Right atrium auricular region (tissue), 2 donors: ENCODE measurements around the gene PES1. TPM values are rescaled to one million over a fixed set of nuclear protein-coding genes. Genes with fewer than 3 reads are reported as not detected.
"Not testable (repeated sequence)": the region's sequence is repeated elsewhere in the genome, so short reads cannot be mapped to it uniquely, and the experiment has no call there.

ENCODE experiments used
- DNase-seq: peaks from one replicate; pipeline ENCODE4 v3.0.0-alpha.2; 2019; ENCODE audit warnings: low spot score
- H3K27ac ChIP-seq, 2 donors: fragments of 200-600 bp; sonication (generic); 1 replicate in 1 of 2; 2 replicates in 1 of 2; pipeline ENCODE4 v1.5.1; 2016 to 2019
- H3K27me3 ChIP-seq, 2 donors: fragments of 200-600 bp; sonication (generic); one replicate each; pipeline versions ENCODE4 v1.5.1 to v1.6.0; 2017 to 2019
- H3K36me3 ChIP-seq: fragments of 200-600 bp; sonication (generic); one replicate; pipeline ENCODE4 v1.5.1; 2016
- H3K4me1 ChIP-seq, 2 donors: fragments of 200-600 bp; sonication (generic); one replicate each; pipeline versions ENCODE4 v1.5.1 to v1.6.0; 2017 to 2019
- H3K4me3 ChIP-seq, 2 donors: fragments of 200-600 bp; sonication (generic); 1 replicate in 1 of 2; 2 replicates in 1 of 2; pipeline ENCODE4 v1.5.1; 2017 to 2019; ENCODE audit warnings: mild to moderate bottlenecking in 1 of 2, moderate library complexity in 1 of 2
- H3K9me3 ChIP-seq, 2 donors: fragments of 200-600 bp; sonication (generic); one replicate each; pipeline ENCODE4 v1.5.1; 2019
- CTCF ChIP-seq, 2 donors: fragments of 200-600 bp; sonication (generic); IDR thresholded peaks; one replicate each; pipeline ENCODE4 v1.5.1; 2019; ENCODE audit warnings: antibody characterized with exemption in 2 of 2
- total RNA-seq, 2 donors: library from RNA; depleted of rRNA; stranded (reverse); fragments of >200 nt; gene quantifications; one replicate each; pipeline ENCODE4 v1.1.0, GENCODE V29; 2016

The PES1 gene
- total RNA-seq, 2 donors from 2014 or later = 13.2 to 33.5 TPM

- DNase-seq = no peak
- no peak for TF ChIP-seq CTCF (IDR thresholded peaks at IDR 0.05)
- Histone ChIP-seq H3K4me1 (peaks cover 0 to 11% of the 10 kb centered on the region in 2 donors), H3K4me3 (no peak overlapping the region), H3K36me3 (no peaks in the 10 kb centered on the region), H3K9me3 (no peaks in the 10 kb centered on the region), H3K27ac (no peak overlapping the region), H3K27me3 (no peaks in the 10 kb centered on the region)
Observed at GRCh38 chr22:30601464-30601863, 9.8 kb upstream of the PES1 start.

GRCh38 chr22:30600921-30601320 lies 9.2 kb upstream of the PES1 start:
- Histone ChIP-seq H3K9me3 (no peaks in the 10 kb centered on the region), H3K36me3 (no peaks in the 10 kb centered on the region), H3K27me3 (no peaks in the 10 kb centered on the region), H3K4me3 (no peak overlapping the region), H3K27ac (no peak overlapping the region), H3K4me1 (peaks cover 0 to 5% of the 10 kb centered on the region in 2 donors)
- no peak for DNase-seq
- no peak for TF ChIP-seq CTCF (IDR thresholded peaks at IDR 0.05)

GRCh38 chr22:30598986-30599385 lies 7.3 kb upstream of the PES1 start:
- no peaks in the 10 kb centered on the region for H3K4me1 ChIP-seq
- H3K9me3 ChIP-seq = no peaks in the 10 kb centered on the region
- no peaks in the 10 kb centered on the region for H3K36me3 ChIP-seq
- no peak overlapping the region for H3K27ac ChIP-seq
- H3K4me3 ChIP-seq = no peak overlapping the region
- TF ChIP-seq CTCF (IDR thresholded peaks at IDR 0.05) = no peak
- H3K27me3 ChIP-seq = no peaks in the 10 kb centered on the region
- no peak for DNase-seq

GRCh38 chr22:30596886-30597285 lies 5.2 kb upstream of the PES1 start:
- Histone ChIP-seq H3K9me3 (no peaks in the 10 kb centered on the region), H3K36me3 (no peaks in the 10 kb centered on the region), H3K27ac (no peak overlapping the region), H3K27me3 (no peaks in the 10 kb centered on the region), H3K4me3 (no peak overlapping the region), H3K4me1 (peaks cover 0 to 5% of the 10 kb centered on the region in 2 donors)
- no peak for DNase-seq
- TF ChIP-seq CTCF (IDR thresholded peaks at IDR 0.05) = no peak

DNA sequence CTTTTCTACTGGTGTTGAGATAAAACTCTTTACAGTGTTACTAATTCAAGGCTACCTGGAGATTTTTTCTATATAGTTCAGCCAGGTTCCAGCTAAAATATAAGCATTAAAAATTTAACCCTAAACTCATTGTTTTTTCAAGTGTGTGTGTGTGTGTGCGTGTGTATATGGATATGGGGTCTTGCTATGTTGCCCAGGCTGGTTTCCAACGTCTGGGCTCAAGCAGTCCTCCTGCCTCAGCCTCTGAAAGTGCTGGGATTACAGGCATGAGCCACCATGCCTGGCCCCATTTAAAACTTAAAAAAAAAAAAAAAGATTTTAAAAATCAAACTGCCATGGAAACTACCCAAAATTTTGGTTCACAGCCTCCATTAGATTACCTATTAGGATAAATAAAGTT lies 4.5 kb upstream of the PES1 start:
- H3K4me1 ChIP-seq = peaks cover 0 to 7% of the 10 kb centered on the region in 2 donors
- DNase-seq = no peak
- H3K27ac ChIP-seq = no peak overlapping the region
- H3K36me3 ChIP-seq = no peaks in the 10 kb centered on the region
- no peaks in the 10 kb centered on the region for H3K9me3 ChIP-seq
- TF ChIP-seq CTCF (IDR thresholded peaks at IDR 0.05) = no peak
- no peak overlapping the region for H3K4me3 ChIP-seq
- H3K27me3 ChIP-seq = no peaks in the 10 kb centered on the region

- peak overlapping the region; percentile 76 to 84 for H3K4me3 ChIP-seq
- H3K27ac ChIP-seq = peak overlapping the region; percentile 82
- not testable (repeated sequence) for H3K9me3 ChIP-seq, DNase-seq, H3K27me3 ChIP-seq
- H3K36me3 ChIP-seq = peaks cover 18% of the 10 kb centered on the region
- peaks cover 0 to 21% of the 10 kb centered on the region in 2 donors for H3K4me1 ChIP-seq
Observed at GRCh38 chr22:30592360-30592713, 627 bp upstream of the PES1 start.
